ENCODE measurements around the gene ANTKMT.

The ANTKMT gene

GRCh38 chr16:698911-699671 lies 21.9 kb upstream of the ANTKMT start:
- DNase-seq (ENCODE audit: low read depth, low spot score) = no peak

- DNase-seq (ENCODE audit: low read depth, low spot score) = no peak
These were observed 20.0 kb upstream of the ANTKMT start for GRCh38 chr16:700684-701584.

GRCh38 chr16:702341-702740 lies 18.6 kb upstream of the ANTKMT start:
- no peak for DNase-seq (ENCODE audit: low read depth, low spot score)

GRCh38 chr16:703406-703805 lies 17.5 kb upstream of the ANTKMT start:
- no peak for DNase-seq (ENCODE audit: low read depth, low spot score)

- no peak for DNase-seq (ENCODE audit: low read depth, low spot score)
These were observed 16.9 kb upstream of the ANTKMT start for GRCh38 chr16:704047-704446.

GRCh38 chr16:704552-705380 lies 16.2 kb upstream of the ANTKMT start:
- no peak for DNase-seq (ENCODE audit: low read depth, low spot score)

GRCh38 chr16:705431-706188 lies 15.3 kb upstream of the ANTKMT start, which contains the start of gene FBXL16:
Gene FBXL16, minus strand, starts transcription at chr16:705801. Its CDS starts 8,396 bp downstream, at chr16:697405.
- no peak for DNase-seq (ENCODE audit: low read depth, low spot score)

- no peak for DNase-seq (ENCODE audit: low read depth, low spot score)
These were observed 14.5 kb upstream of the ANTKMT start for GRCh38 chr16:706189-707061.

GRCh38 chr16:707062-707538 lies 13.8 kb upstream of the ANTKMT start:
- no peak for DNase-seq (ENCODE audit: low read depth, low spot score)

GRCh38 chr16:708019-708418 lies 12.9 kb upstream of the ANTKMT start:
- no peak for DNase-seq (ENCODE audit: low read depth, low spot score)

- DNase-seq (ENCODE audit: low read depth, low spot score) = no peak
These were observed 12.0 kb upstream of the ANTKMT start for GRCh38 chr16:708959-709358.

- peak; percentile 89 for DNase-seq (ENCODE audit: low read depth, low spot score)
These were observed 11.1 kb upstream of the ANTKMT start for GRCh38 chr16:709566-710499.

- DNase-seq (ENCODE audit: low read depth, low spot score) = no peak
These were observed 10.4 kb upstream of the ANTKMT start for GRCh38 chr16:710500-711075.

- no peak for DNase-seq (ENCODE audit: low read depth, low spot score)
These were observed 9.9 kb upstream of the ANTKMT start for GRCh38 chr16:711084-711483.

GRCh38 chr16:711548-712320 lies 9.2 kb upstream of the ANTKMT start:
- DNase-seq (ENCODE audit: low read depth, low spot score) = peak; percentile 91

GRCh38 chr16:712740-713250 lies 8.2 kb upstream of the ANTKMT start:
- DNase-seq (ENCODE audit: low read depth, low spot score) = peak; percentile 98

- peak; percentile 47 for DNase-seq (ENCODE audit: low read depth, low spot score)
These were observed 6.9 kb upstream of the ANTKMT start for GRCh38 chr16:714079-714478.
